Hindlimb muscle (tissue), 1 donor: ENCODE measurements around the gene OR52N2. TPM values are rescaled to one million over a fixed set of nuclear protein-coding genes. Genes with fewer than 3 reads are reported as not detected.

ENCODE experiments used
- polyA plus RNA-seq: library from polyadenylated mRNA; unstranded; fragments of 120-200 nt; gene quantifications from one replicate; pipeline ENCODE4 v1.2.1, GENCODE V29; 2013; ENCODE audit not compliant: insufficient read length

Gene OR52N2
- polyA plus RNA-seq, 1 donor = not detected

Other genes with a start within 250 kb of the OR52N2 start
- not detected for gene OR52B6, start 228.0 kb upstream of the OR52N2 start, polyA plus RNA-seq
- gene TRIM6, start 212.3 kb upstream of the OR52N2 start, polyA plus RNA-seq = 1.1 TPM
- 4.1 TPM for gene TRIM34, start 183.9 kb upstream of the OR52N2 start, polyA plus RNA-seq
- 13.9 TPM for gene TRIM5, start 123.8 kb upstream of the OR52N2 start, polyA plus RNA-seq
- gene TRIM22, start 119.1 kb upstream of the OR52N2 start, polyA plus RNA-seq = 12.1 TPM
- gene OR56B1, start 72.5 kb upstream of the OR52N2 start, polyA plus RNA-seq = not detected
- gene OR52N4, start 54.7 kb upstream of the OR52N2 start, polyA plus RNA-seq = 0.26 TPM
- gene OR52N5, start 25.6 kb upstream of the OR52N2 start, polyA plus RNA-seq = not detected
- not detected for gene OR52N1, start 17.7 kb upstream of the OR52N2 start, polyA plus RNA-seq
- not detected for gene OR52E6, start 33.0 kb downstream of the OR52N2 start, polyA plus RNA-seq
- gene OR52E8, start 48.8 kb downstream of the OR52N2 start, polyA plus RNA-seq = not detected
- gene OR52E4, start 71.7 kb downstream of the OR52N2 start, polyA plus RNA-seq = not detected
- not detected for gene OR52E5, start 84.3 kb downstream of the OR52N2 start, polyA plus RNA-seq
- gene OR56A3, start 133.3 kb downstream of the OR52N2 start, polyA plus RNA-seq = not detected
- not detected for gene OR56A5, start 159.6 kb downstream of the OR52N2 start, polyA plus RNA-seq
- not detected for gene OR52L1, start 178.1 kb downstream of the OR52N2 start, polyA plus RNA-seq
- gene OR56A4, start 198.0 kb downstream of the OR52N2 start, polyA plus RNA-seq = not detected
- not detected for gene OR56A1, start 221.8 kb downstream of the OR52N2 start, polyA plus RNA-seq